Right ventricle myocardium superior (tissue), 1 donor: ENCODE data around the gene DRC3. TPM values are rescaled to one million over a fixed set of nuclear protein-coding genes. Genes with fewer than 3 reads are reported as not detected.

ENCODE experiments used
- ATAC-seq: fragments of 200-7000 bp; cut with Tn5 transposase; one replicate; pipeline ENCODE4 v1.9.1; 2020; ENCODE audit warnings: mild to moderate bottlenecking; ENCODE audit not compliant: poor library complexity
- DNase-seq: peaks from one replicate; pipeline ENCODE4 v3.0.0-alpha.2; 2020
- intact Hi-C: fragments of 100-400 bp; cut with DNase I; formaldehyde crosslinking; loops from one replicate; pipeline ENCODE4 v1.11.2; 2022
- total RNA-seq: library from RNA; stranded (reverse); fragmentation: NEBNext Ultra II Directional; extraction: Animal tissue kit (Norgen Biotek cat#: 25700); gene quantifications from one replicate; pipeline ENCODE4 v1.2.1, GENCODE V29; 2021
- donor health status: DM: no; HTN: yes; CAD: no; lungs with severe emphysema.

DRC3 gene
- total RNA-seq, 1 donor from 2014 or later: 1.4 TPM

DNA sequence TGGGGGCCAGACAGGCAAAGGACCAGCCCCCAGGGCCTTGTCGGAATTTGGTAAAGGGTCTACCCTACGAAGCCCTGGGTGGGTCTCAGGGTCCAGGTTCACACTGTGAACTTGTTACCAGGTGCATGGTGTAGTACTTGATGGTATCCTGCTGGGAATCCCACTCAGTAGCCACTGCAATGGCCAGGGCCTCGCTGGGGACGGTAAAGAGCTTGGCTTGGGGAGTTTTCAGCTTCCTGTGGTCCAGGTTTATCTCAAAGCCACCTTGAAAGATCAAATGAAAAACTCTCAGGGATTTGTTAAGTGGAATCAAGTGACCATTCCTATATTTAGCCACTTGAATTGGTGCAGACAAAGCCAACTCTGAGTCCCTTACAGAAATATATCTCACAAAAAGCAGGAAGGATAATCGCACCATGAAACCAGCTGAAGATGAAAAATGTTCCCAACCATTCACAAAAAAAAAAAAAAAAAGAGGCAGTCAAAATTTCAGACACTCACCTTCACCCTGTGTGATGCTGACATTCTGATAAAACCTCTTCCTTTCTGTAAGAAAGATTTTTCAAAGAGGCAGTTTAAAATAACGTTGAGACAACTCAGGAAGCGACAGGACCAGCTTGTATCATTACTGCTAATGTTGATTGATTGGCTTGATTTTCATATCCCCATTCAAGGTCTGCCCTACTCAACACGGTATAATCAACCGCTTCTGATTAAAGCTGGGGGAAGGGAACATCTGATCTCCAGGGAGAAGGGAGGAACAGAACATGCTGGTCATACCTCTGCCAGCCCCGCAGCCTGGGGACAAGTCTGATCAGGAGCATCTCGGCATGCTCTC, 55.7 kb downstream of the DRC3 start:
- DNase-seq (no peak), ATAC-seq (peak; percentile 77)
- intact Hi-C loops: loop anchor here (10.0 kb wide), 1 partner anchor 104 kb away; no protein-coding TSS in a partner anchor

GRCh38 chr17:18028952-18029540, 56.4 kb downstream of the DRC3 start:
- DNase-seq: no peak
- intact Hi-C loops: loop anchor here (10.0 kb wide), 1 partner anchor 104 kb away; no protein-coding TSS in a partner anchor
- ATAC-seq: no peak

GRCh38 chr17:18031955-18032354, 59.3 kb downstream of the DRC3 start:
- no peak for ATAC-seq
- DNase-seq: no peak
- intact Hi-C loops: loop anchor here (2.0 to 10.0 kb wide), 2 partner anchors 37 to 57 kb away; partner anchors contain the start of genes DRC3 and TOM1L2

DNA sequence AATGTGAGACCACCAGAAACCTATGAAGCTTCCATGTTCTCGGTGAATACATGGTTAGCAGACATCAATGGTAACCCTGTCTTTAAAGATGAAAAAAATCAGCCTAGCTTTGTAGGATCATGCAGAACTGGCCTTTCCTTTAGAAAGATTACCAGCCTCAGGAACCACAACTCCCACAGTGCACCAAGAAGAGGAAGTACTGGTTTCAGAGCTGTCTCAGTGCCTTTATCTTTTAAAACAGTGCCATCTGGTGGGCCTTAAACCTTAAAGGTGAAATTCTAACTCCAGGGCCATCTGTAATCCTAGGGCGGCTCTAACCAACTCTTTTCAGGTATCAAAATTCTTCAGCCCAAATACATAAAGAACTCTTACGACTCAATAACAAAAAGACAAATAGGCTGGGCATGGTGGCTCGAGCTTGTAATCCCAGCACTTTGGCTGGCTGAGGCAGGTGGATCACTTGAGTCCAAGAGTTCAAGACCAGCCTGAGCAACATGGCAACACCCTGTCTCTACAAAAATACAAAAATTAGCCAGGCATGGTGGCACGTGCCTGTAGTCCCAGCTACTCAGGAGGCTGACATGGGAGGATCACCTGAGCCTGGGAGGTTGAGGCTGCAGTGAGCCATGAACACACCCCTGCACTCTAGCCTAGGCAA, 60.9 kb downstream of the DRC3 start:
- DNase-seq: no peak
- peak; percentile 87 for ATAC-seq
- intact Hi-C loops: loop anchor here (2.0 to 10.0 kb wide), 2 partner anchors 39 to 59 kb away; partner anchors contain the start of genes DRC3 and TOM1L2

GRCh38 chr17:18035704-18036103, 63.0 kb downstream of the DRC3 start:
- DNase-seq (no peak), ATAC-seq (no peak)
- intact Hi-C loops: loop anchor here (5.0 to 10.0 kb wide), 2 partner anchors 61 to 353 kb away; partner anchors contain the start of genes DRC3, RAI1 and TOM1L2

DNA sequence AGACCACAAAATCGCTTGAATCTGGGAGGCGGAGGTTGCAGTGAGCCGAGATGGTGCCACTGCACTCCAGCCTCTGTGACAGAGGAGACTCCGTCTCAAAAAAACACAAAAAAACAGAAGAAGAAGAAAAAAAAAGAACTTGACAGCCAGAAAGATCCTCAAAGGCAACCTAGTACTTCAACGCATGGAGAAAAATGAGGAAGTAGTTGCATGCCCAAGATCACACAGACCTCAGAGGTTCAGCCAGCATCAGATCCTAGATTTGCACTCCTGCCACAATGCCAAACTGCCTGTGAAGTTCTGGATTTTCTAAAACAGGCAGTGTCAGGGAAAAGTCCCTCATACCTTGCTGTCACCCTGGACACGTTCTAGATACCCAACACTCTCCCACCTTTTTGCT, 64.8 kb downstream of the DRC3 start:
- intact Hi-C loops: loop anchor here (5.0 to 10.0 kb wide), 2 partner anchors 63 to 355 kb away; partner anchors contain the start of genes DRC3, RAI1 and TOM1L2
- ATAC-seq: no peak
- no peak for DNase-seq

- intact Hi-C loops: loop anchor here (5.0 to 10.0 kb wide), 2 partner anchors 63 to 356 kb away; partner anchors contain the start of genes DRC3, RAI1 and TOM1L2
- DNase-seq: no peak
- ATAC-seq: no peak
Observed at GRCh38 chr17:18038149-18038850, 65.6 kb downstream of the DRC3 start.

DNA sequence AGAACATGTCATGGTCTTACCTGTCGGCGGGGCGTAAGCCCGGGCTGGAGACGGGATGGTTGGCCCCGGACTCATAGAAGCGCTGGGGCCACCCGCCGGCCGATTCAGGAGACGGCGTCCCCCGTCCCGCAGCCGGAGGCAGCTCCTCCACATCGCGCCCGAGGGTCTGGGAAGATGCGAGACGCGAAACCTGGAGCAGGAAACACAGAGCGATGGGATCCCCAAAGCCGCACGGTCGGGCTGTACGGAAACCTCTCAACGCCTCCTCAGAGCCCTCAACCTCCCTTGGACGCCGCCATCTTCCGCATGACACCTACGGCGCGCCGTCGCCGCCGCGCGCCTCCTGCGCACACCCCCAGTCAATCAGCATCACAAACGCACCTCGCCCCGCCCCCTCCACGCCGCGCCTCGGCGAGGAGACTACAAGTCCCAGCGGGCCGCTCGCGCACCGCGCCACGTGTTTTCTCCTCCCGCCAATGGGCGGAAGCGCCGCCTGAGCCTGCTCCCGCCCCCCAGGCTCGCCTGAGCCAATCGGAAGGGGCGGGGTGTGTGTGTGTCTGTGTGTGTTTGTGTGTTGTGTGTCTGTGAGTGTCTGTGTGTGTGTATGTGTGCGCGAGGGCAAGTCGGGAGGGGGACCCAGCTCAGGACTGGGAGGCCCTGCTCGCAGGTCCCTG, 66.3 kb downstream of the DRC3 start, which contains the start of the genes ATPAF2 and GID4:
ATPAF2 (minus strand) TSS at position 308 of the 674 bp plus-strand sequence; CDS start at position 153, 155 bp downstream.
GID4 (plus strand) TSS at position 548 of the 674 bp plus-strand sequence; CDS start at position 605, 57 bp downstream.
- peak; percentile 100 for DNase-seq
- peak; percentile 97 for ATAC-seq
- intact Hi-C loops: loop anchor here (5.0 to 10.0 kb wide), 2 partner anchors 64 to 357 kb away; partner anchors contain the start of genes DRC3, RAI1 and TOM1L2

DNA sequence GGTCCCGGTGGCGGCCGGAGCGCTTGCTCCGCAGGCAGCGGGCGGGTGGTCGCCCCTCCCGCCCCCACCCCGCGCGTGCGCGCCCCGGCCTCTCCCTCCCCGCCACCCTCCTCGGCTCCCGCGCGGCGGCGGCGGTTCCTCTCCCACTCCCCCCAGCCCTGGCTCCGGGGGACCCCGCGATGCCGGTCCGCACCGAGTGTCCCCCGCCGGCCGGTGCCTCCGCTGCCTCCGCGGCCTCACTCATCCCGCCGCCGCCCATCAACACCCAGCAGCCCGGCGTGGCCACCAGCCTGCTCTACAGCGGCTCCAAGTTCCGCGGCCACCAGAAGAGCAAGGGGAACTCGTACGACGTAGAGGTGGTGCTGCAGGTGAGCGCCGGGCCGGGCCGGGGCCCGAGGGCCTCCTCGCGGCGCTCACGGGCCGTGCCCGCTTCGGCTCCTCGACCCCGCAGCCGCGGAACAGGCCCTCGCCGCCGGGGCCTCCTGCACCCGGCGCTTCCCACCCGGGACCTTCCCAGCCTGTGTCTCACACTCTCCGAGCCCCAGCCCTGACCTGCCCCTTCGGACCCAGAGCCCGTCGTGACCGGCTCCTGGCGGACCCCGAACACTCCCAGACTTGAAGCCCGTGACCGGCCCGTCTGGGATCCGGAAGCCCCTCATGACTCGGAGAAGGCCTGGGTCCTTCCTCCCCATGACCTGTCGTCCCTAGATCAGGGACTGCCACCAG, 67.0 kb downstream of the DRC3 start:
- ATAC-seq (peak; percentile 67), DNase-seq (peak; percentile 48)
- intact Hi-C loops: loop anchor here (5.0 to 10.0 kb wide), 2 partner anchors 65 to 357 kb away; partner anchors contain the start of genes DRC3, RAI1 and TOM1L2

GRCh38 chr17:18040261-18040858, 67.7 kb downstream of the DRC3 start:
- ATAC-seq: no peak
- no peak for DNase-seq
- intact Hi-C loops: no loop called here

DNA sequence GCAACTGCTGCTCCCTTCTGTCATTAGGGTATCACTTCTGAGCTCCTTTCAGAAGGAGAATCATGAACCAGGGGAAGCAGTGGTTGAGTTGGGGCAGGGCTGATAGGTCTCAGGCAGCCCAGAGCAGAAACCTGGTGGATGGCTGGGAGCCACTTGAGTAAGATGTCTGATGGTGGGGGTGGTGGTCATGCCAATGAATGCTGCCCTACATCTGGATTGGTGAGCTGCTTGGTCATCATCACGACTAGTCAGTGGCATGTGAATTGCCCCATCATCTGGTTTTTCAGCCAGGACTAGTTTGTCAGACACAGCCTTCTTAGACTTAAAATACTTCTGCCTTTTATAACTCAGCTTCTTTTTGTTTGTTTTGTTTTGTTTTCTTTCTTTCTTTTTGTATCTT, 69.1 kb downstream of the DRC3 start:
- DNase-seq (no peak), ATAC-seq (no peak)
- intact Hi-C loops: no loop called here

GRCh38 chr17:18042983-18043382, 70.3 kb downstream of the DRC3 start:
- intact Hi-C loops: no loop called here
- no peak for ATAC-seq
- no peak for DNase-seq

- ATAC-seq (no peak), DNase-seq (no peak)
- intact Hi-C loops: no loop called here
Observed at GRCh38 chr17:18043491-18043890, 70.8 kb downstream of the DRC3 start.

DNA sequence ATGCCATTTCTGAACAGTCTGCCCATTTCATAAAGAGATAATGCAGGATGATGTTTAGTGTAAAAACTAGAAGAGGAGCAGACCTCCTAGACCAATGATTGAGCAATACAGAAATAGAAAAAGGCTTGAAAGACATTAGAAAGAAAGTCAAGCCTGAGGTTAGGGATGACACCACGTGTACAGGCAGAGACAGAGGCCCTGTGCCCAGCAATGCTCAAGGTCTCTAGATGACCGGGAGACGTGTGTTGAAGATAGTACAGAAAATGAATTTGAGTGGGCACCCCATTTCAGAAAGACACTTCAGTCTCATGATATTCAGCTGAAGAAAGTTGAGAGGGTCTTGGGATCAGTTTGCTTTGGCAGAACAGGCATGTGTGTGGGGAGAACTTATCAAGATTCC, 71.9 kb downstream of the DRC3 start:
- no peak for DNase-seq

DNA sequence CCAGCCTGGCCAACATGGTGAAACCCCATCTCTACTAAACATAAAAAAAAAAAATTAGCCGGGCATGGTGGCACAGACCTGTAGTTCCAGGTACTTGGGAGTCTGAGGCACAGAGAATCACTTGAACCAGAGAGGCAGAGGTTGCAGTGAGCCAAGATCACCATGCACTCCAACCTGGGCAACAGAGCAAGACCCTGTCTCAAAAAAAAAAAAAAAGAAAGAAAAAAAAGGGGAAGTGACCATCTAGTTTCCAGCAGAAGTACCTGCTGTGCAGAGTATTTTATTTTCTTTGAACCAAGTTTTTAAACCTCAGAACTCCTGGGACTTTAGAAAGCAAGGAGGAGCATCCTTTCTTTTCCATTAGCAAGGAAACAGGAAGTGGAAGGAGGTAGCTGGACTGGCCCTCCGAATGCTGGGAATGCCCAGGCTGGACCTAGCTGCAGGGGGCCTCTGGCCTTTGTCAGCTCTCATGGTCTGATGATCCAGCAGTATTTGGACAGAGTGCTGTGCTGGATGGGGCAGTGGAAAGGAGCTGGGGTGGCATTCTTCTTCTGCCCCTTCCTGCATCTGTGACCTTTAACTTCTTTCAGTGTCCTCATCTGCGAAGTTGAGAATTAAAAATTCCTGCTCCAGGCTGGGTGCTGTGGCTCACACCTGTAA, 73.2 kb downstream of the DRC3 start:
- intact Hi-C loops: no loop called here
- DNase-seq (no peak), ATAC-seq (no peak)

More for the DNA sequence above, 71.9 kb downstream of the DRC3 start:
- no peak for ATAC-seq
- intact Hi-C loops: no loop called here

DNA sequence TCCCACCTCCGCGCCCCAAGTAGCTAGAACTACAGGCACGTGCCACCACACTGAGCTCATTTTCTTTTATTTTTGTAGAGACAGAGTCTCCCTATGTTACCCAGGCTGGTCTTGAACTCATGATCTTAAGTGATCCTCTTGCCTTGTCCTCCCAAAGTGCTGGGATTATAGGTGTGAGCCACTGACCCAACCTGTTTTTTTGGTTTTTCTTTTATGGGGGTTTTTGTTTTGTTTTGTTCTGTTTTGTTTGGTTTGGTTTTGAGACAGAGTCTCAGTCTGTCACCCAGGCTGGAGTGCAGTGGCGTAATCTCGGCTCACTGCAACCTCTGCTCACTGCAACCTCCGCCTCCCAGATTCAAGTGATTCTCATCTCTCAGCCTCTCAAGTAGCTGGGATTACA, 82.9 kb downstream of the DRC3 start:
- no peak for DNase-seq
- intact Hi-C loops: no loop called here
- no peak for ATAC-seq
